Right lobe of liver (tissue), 6 donors: ENCODE measurements around the gene HMGCL. TPM values are rescaled to one million over a fixed set of nuclear protein-coding genes. Genes with fewer than 3 reads are reported as not detected.

ENCODE experiments used
- ATAC-seq, 4 donors: fragments of 200-7000 bp; cut with Tn5 transposase; one replicate each; pipeline ENCODE4 v1.9.1; 2020; ENCODE audit warnings: mild to moderate bottlenecking in 4 of 4, moderate library complexity in 4 of 4
- DNase-seq, 3 donors: peaks; one replicate each; pipeline ENCODE4 v3.0.0-alpha.2; 2020
- H3K27ac ChIP-seq, 3 donors: fragments of 200-600 bp; one replicate each; pipeline ENCODE4 v1.8.0; 2022
- H3K27me3 ChIP-seq, 2 donors: fragments of 200-600 bp; one replicate each; pipeline ENCODE4 v1.8.0; 2022
- H3K36me3 ChIP-seq, 4 donors: fragments of 200-600 bp; sonication (generic) in 1 of 4; one replicate each; pipeline versions ENCODE4 v1.5.1 to v1.8.0; 2017 to 2022; ENCODE audit warnings: control low read depth in 1 of 4
- H3K4me1 ChIP-seq, 4 donors: fragments of 200-600 bp; sonication (generic) in 1 of 4; one replicate each; pipeline versions ENCODE4 v1.5.1 to v1.8.0; 2017 to 2022; ENCODE audit warnings: control low read depth in 1 of 4
- H3K4me3 ChIP-seq, 3 donors: fragments of 200-600 bp; one replicate each; pipeline ENCODE4 v1.8.0; 2022
- H3K9me3 ChIP-seq, 4 donors: fragments of 200-600 bp; sonication (generic) in 1 of 4; one replicate each; pipeline versions ENCODE4 v1.5.1 to v1.8.0; 2017 to 2022; ENCODE audit warnings: control low read depth in 1 of 4
- POLR2A ChIP-seq: fragments of 450-650 bp; IDR thresholded peaks from one replicate; pipeline ENCODE4 v1.6.1; 2017; ENCODE audit warnings: antibody characterized with exemption, mild to moderate bottlenecking
- WGBS: methylation state at CpG from one replicate; pipeline ENCODE4 v1.1.6; 2018; ENCODE audit warnings: low coverage, low lambda C conversion rate; ENCODE audit not compliant: insufficient coverage; ENCODE audit errors: missing lambda C conversion rate; 5-methylcytosine and 5-hydroxymethylcytosine counted together
- intact Hi-C, 2 donors: fragments of 100-400 bp; cut with DNase I; formaldehyde crosslinking; loops; one replicate each; pipeline versions ENCODE4 v1.11.2 to v1.14.1; 2022
- total RNA-seq, 6 experiments: library from RNA; depleted of rRNA in 2 of 6; stranded (reverse); fragments of >200 nt in 2 of 6; fragmentation: NEBNext Ultra II Directional in 3 of 6; extraction: Animal tissue kit (Norgen Biotek cat#: 25700) in 3 of 6; gene quantifications; one replicate each; pipeline versions ENCODE4 v1.1.0 to v1.2.4, GENCODE V29; 2016 to 2023
- TF ChIP-seq, protein P1 (sequence below), 4 donors: fragments of 200-600 bp in 3 of 4; fragments of 450-650 bp in 1 of 4; IDR thresholded peaks; one replicate each; pipeline versions ENCODE4 v1.5.1 to v1.8.0; 2016 to 2022; ENCODE audit warnings: antibody characterized with exemption in 4 of 4, mild to moderate bottlenecking in 2 of 4
- donor health status: DM: no; HTN: yes; CAD: no.
- donor health status: DM: no; HTN: no; CAD: no.
- donor health status: DM: no; HTN: no; CAD: no.
- donor health status: DM: no; HTN: yes; CAD: no.
- donor health status: DM: no; HTN: yes; CAD: no.

Gene HMGCL
- total RNA-seq, 6 experiments from 2014 or later = 143 to 178 (median 160) TPM

- peak overlapping the region; percentile 90 to 94 (median 91) for H3K4me3 ChIP-seq
- intact Hi-C loops = no loop called here
- TF ChIP-seq, protein P1, sequence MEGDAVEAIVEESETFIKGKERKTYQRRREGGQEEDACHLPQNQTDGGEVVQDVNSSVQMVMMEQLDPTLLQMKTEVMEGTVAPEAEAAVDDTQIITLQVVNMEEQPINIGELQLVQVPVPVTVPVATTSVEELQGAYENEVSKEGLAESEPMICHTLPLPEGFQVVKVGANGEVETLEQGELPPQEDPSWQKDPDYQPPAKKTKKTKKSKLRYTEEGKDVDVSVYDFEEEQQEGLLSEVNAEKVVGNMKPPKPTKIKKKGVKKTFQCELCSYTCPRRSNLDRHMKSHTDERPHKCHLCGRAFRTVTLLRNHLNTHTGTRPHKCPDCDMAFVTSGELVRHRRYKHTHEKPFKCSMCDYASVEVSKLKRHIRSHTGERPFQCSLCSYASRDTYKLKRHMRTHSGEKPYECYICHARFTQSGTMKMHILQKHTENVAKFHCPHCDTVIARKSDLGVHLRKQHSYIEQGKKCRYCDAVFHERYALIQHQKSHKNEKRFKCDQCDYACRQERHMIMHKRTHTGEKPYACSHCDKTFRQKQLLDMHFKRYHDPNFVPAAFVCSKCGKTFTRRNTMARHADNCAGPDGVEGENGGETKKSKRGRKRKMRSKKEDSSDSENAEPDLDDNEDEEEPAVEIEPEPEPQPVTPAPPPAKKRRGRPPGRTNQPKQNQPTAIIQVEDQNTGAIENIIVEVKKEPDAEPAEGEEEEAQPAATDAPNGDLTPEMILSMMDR (IDR thresholded peaks at IDR 0.05) = no peak
- TF ChIP-seq POLR2A = no peak
- 2% methylated on average over 8 of the region's 8 CpGs for WGBS
- H3K27ac ChIP-seq = peak overlapping the region; percentile 97 to 99 (median 98)
- ATAC-seq (peak; percentile 71 to 81 (median 78)), DNase-seq (no peak)
- peaks cover 0 to under 1% (median 0%) of the 10 kb centered on the region in 4 donors for H3K36me3 ChIP-seq
- H3K9me3 ChIP-seq = no peaks in the 10 kb centered on the region
- H3K27me3 ChIP-seq = no peaks in the 10 kb centered on the region
- peaks cover 0 to 10% (median 0%) of the 10 kb centered on the region in 4 donors for H3K4me1 ChIP-seq
These were observed 536 bp downstream of the HMGCL start for GRCh38 chr1:23824711-23825075.

GRCh38 chr1:23823767-23824166, 1.5 kb downstream of the HMGCL start:
- no peaks in the 10 kb centered on the region for H3K9me3 ChIP-seq
- no peaks in the 10 kb centered on the region for H3K27me3 ChIP-seq
- ATAC-seq (no peak), DNase-seq (no peak)
- peak overlapping the region in 2 of 3 donors; percentile 90 to 94 for H3K4me3 ChIP-seq
- WGBS = 27% methylated on average over 6 of the region's 7 CpGs
- peak overlapping the region in 2 of 3 donors; percentile 97 to 98 for H3K27ac ChIP-seq
- TF ChIP-seq, protein P1 (IDR thresholded peaks at IDR 0.05) = no peak
- intact Hi-C loops = no loop called here
- peaks cover 0 to 10% (median 0%) of the 10 kb centered on the region in 4 donors for H3K4me1 ChIP-seq
- peaks cover 0 to 10% (median 2%) of the 10 kb centered on the region in 4 donors for H3K36me3 ChIP-seq

DNA sequence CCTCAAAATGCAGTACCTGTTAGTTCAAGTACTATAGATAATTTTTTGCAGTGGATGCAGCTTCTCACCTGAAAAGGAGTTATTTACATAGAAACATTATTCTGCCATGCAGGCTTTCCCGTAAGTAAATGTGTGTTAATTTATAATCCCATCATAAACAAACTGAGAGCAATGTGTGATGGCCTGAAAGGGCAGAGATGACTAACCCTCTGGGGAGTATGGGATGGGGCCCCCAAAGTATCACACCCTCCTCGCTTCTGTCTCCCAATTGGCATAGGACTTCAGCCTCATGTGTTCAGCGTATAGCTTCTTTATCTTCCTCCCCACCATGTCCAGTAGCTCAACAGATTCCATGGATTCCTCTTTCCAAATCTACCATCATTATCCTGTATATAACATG, 7.6 kb downstream of the HMGCL start:
- TF ChIP-seq POLR2A = no peak
- TF ChIP-seq, protein P1 (IDR thresholded peaks at IDR 0.05) = no peak
- no peak overlapping the region for H3K4me3 ChIP-seq
- H3K27me3 ChIP-seq = no peaks in the 10 kb centered on the region
- WGBS = 89% methylated on average over 3 of the region's 3 CpGs
- H3K9me3 ChIP-seq = no peaks in the 10 kb centered on the region
- ATAC-seq (no peak), DNase-seq (no peak)
- no peaks in the 10 kb centered on the region for H3K4me1 ChIP-seq
- no peak overlapping the region for H3K27ac ChIP-seq
- intact Hi-C loops = no loop called here
- H3K36me3 ChIP-seq = peaks cover 0 to 69% (median 25%) of the 10 kb centered on the region in 4 donors

- no peak for ATAC-seq
- TF ChIP-seq, protein P1 (IDR thresholded peaks at IDR 0.05) = no peak
- TF ChIP-seq POLR2A = no peak
- no peaks in the 10 kb centered on the region for H3K27me3 ChIP-seq
- no peaks in the 10 kb centered on the region for H3K4me1 ChIP-seq
- peaks cover 0 to 76% (median 25%) of the 10 kb centered on the region in 4 donors for H3K36me3 ChIP-seq
- no peak overlapping the region for H3K4me3 ChIP-seq
- no peak overlapping the region for H3K27ac ChIP-seq
- no peak for DNase-seq
- H3K9me3 ChIP-seq = no peaks in the 10 kb centered on the region
- intact Hi-C loops = no loop called here
These were observed 8.3 kb downstream of the HMGCL start for GRCh38 chr1:23816906-23817305.

- intact Hi-C loops = no loop called here
- Histone ChIP-seq H3K9me3 (no peaks in the 10 kb centered on the region), H3K36me3 (peaks cover 0 to 77% (median 25%) of the 10 kb centered on the region in 4 donors)
These were observed 8.9 kb downstream of the HMGCL start for GRCh38 chr1:23816361-23816760.

More at GRCh38 chr1:23816361-23816760, 8.9 kb downstream of the HMGCL start:
- H3K4me3 ChIP-seq = no peak overlapping the region
- H3K27ac ChIP-seq = no peak overlapping the region
- DNase-seq = no peak
- no CpG with 5 or more reads among the region's 3 CpGs for WGBS
- H3K4me1 ChIP-seq = no peaks in the 10 kb centered on the region
- H3K27me3 ChIP-seq = no peaks in the 10 kb centered on the region
- ATAC-seq = no peak
- no peak for TF ChIP-seq POLR2A
- TF ChIP-seq, protein P1 (IDR thresholded peaks at IDR 0.05) = no peak
